Anterior cingulate cortex (tissue), 58 donors: ENCODE results near the gene PAK4.
A peak's percentile ranks its signal among the peaks of the same experiment; 100 is the strongest.

ENCODE experiments used
- DNase-seq, 58 donors: peaks; one replicate each; lab custom pipeline; 2025; lab: John Stamatoyannopoulos, UW

PAK4 gene

GRCh38 chr19:39174558-39175544 lies 49.3 kb downstream of the PAK4 start:
- no peak for DNase-seq

- DNase-seq, result no peak
These were observed 50.0 kb downstream of the PAK4 start for GRCh38 chr19:39175564-39175963.

GRCh38 chr19:39177110-39177699 lies 51.6 kb downstream of the PAK4 start:
- DNase-seq, result peak in 1 of 58 donors; percentile 1

- DNase-seq, result no peak
These were observed 52.1 kb downstream of the PAK4 start for GRCh38 chr19:39177736-39178135.

- no peak for DNase-seq
These were observed 52.9 kb downstream of the PAK4 start for GRCh38 chr19:39178296-39179006.

- DNase-seq, result no peak
These were observed 54.2 kb downstream of the PAK4 start for GRCh38 chr19:39179754-39180153.

- DNase-seq, result no peak
These were observed 55.2 kb downstream of the PAK4 start for GRCh38 chr19:39180749-39181148.

GRCh38 chr19:39181500-39182173 lies 56.1 kb downstream of the PAK4 start:
- no peak for DNase-seq

GRCh38 chr19:39182174-39182505 lies 56.6 kb downstream of the PAK4 start:
- DNase-seq, result no peak

GRCh38 chr19:39183104-39183503 lies 57.5 kb downstream of the PAK4 start:
- DNase-seq, result no peak

- no peak for DNase-seq
These were observed 60.8 kb downstream of the PAK4 start for GRCh38 chr19:39186391-39186790.

- no peak for DNase-seq
These were observed 62.0 kb downstream of the PAK4 start for GRCh38 chr19:39187552-39187943.

- no peak for DNase-seq
These were observed 63.4 kb downstream of the PAK4 start for GRCh38 chr19:39188960-39189359.

- DNase-seq, result no peak
These were observed 65.2 kb downstream of the PAK4 start for GRCh38 chr19:39190768-39191167.

- DNase-seq, result no peak
These were observed 67.3 kb downstream of the PAK4 start for GRCh38 chr19:39192846-39193245.

GRCh38 chr19:39193803-39194202 lies 68.2 kb downstream of the PAK4 start:
- no peak for DNase-seq

GRCh38 chr19:39194832-39195542 lies 69.4 kb downstream of the PAK4 start:
- DNase-seq, result no peak

- no peak for DNase-seq
These were observed 70.2 kb downstream of the PAK4 start for GRCh38 chr19:39195755-39196154.

GRCh38 chr19:39196320-39196719 lies 70.7 kb downstream of the PAK4 start:
- DNase-seq, result no peak
